Measurements from ENCODE around the gene NFAT5. TPM values are rescaled to one million over a fixed set of nuclear protein-coding genes. Genes with fewer than 3 reads are reported as not detected.
A peak's percentile ranks its signal among the peaks of the same experiment; 100 is the strongest.

Gene NFAT5
- total RNA-seq, 1 experiment from 2014 or later, result 34.8 TPM

- no peaks in the 10 kb centered on the region for H3K4me1 ChIP-seq (ENCODE audit: insufficient read depth, low read length, poor library complexity, severe bottlenecking)
- H3K4me3 ChIP-seq (ENCODE audit: low read depth, low read length, poor library complexity, severe bottlenecking), result no peak overlapping the region
- intact Hi-C loops (cut with micrococcal nuclease; ENCODE audit: unreplicated experiment), result no loop called here
- no peaks in the 10 kb centered on the region for H3K9me3 ChIP-seq (ENCODE audit: low read depth, low read length, poor library complexity, severe bottlenecking)
- TF ChIP-seq EZH2 (IDR thresholded peaks at IDR 0.05; ENCODE audit: borderline replicate concordance, low read depth, low read length, poor library complexity, severe bottlenecking) (no peak), CTCF (conservative IDR thresholded peaks at IDR 0.05; ENCODE audit: low read depth, low read length) (no peak)
- no peaks in the 10 kb centered on the region for H3K27me3 ChIP-seq (replicated peaks; ENCODE audit: insufficient read depth, low read depth, low read length, poor library complexity)
- no peaks in the 10 kb centered on the region for H3K36me3 ChIP-seq (ENCODE audit: insufficient read depth, low read length, poor library complexity, severe bottlenecking)
- no peak overlapping the region for H3K27ac ChIP-seq (ENCODE audit: low read depth, low read length, poor library complexity, severe bottlenecking)
- ChIA-PET CTCF (interaction anchor here (0.6 kb wide), 1 partner anchor 237 kb away, joined by 7 read pairs; no protein-coding TSS in a partner anchor), POLR2A (ENCODE audit: low non-redundant PET) (interaction anchor here (0.6 kb wide), 1 partner anchor 30 kb away, joined by 3 read pairs; no protein-coding TSS in a partner anchor)
- no TSS peak for BruUV-seq (replicated peaks)
- DNase-seq (ENCODE audit: low spot score), result no peak
Measured at GRCh38 chr16:69523566-69524305, 42.0 kb upstream of the NFAT5 start.

- BruUV-seq (replicated peaks), result no TSS peak
- POLR2A ChIA-PET (ENCODE audit: low non-redundant PET), result interaction anchor here (0.6 kb wide), 1 partner anchor 88 kb away, joined by 5 read pairs; no protein-coding TSS in a partner anchor
- TF ChIP-seq CTCF (conservative IDR thresholded peaks at IDR 0.05; ENCODE audit: low read depth, low read length), result peak; percentile 15; the same call in 1 of the 2 replicates
- no peak for TF ChIP-seq EZH2 (IDR thresholded peaks at IDR 0.05; ENCODE audit: borderline replicate concordance, low read depth, low read length, poor library complexity, severe bottlenecking)
Measured at GRCh38 chr16:69526831-69527655, 38.7 kb upstream of the NFAT5 start.

GRCh38 chr16:69531988-69532387, 33.8 kb upstream of the NFAT5 start:
- no peak for DNase-seq (ENCODE audit: low spot score)
- no TSS peak for BruUV-seq (replicated peaks)
- Histone ChIP-seq H3K36me3 (ENCODE audit: insufficient read depth, low read length, poor library complexity, severe bottlenecking) (no peaks in the 10 kb centered on the region), H3K4me1 (ENCODE audit: insufficient read depth, low read length, poor library complexity, severe bottlenecking) (peaks cover 30% of the 10 kb centered on the region), H3K27me3 (replicated peaks; ENCODE audit: insufficient read depth, low read depth, low read length, poor library complexity) (no peaks in the 10 kb centered on the region), H3K9me3 (ENCODE audit: low read depth, low read length, poor library complexity, severe bottlenecking) (no peaks in the 10 kb centered on the region), H3K27ac (ENCODE audit: low read depth, low read length, poor library complexity, severe bottlenecking) (no peak overlapping the region), H3K4me3 (ENCODE audit: low read depth, low read length, poor library complexity, severe bottlenecking) (no peak overlapping the region)
- ChIA-PET POLR2A (ENCODE audit: low non-redundant PET) (no interaction called here), CTCF (no interaction called here)
- intact Hi-C loops (cut with micrococcal nuclease; ENCODE audit: unreplicated experiment), result no loop called here
- TF ChIP-seq CTCF (conservative IDR thresholded peaks at IDR 0.05; ENCODE audit: low read depth, low read length), result no peak
- no peak for TF ChIP-seq EZH2 (IDR thresholded peaks at IDR 0.05; ENCODE audit: borderline replicate concordance, low read depth, low read length, poor library complexity, severe bottlenecking)

More at GRCh38 chr16:69526831-69527655, 38.7 kb upstream of the NFAT5 start:
- no peak for DNase-seq (ENCODE audit: low spot score)
- Histone ChIP-seq H3K4me1 (ENCODE audit: insufficient read depth, low read length, poor library complexity, severe bottlenecking) (peaks cover 15% of the 10 kb centered on the region), H3K4me3 (ENCODE audit: low read depth, low read length, poor library complexity, severe bottlenecking) (no peak overlapping the region), H3K9me3 (ENCODE audit: low read depth, low read length, poor library complexity, severe bottlenecking) (no peaks in the 10 kb centered on the region), H3K36me3 (ENCODE audit: insufficient read depth, low read length, poor library complexity, severe bottlenecking) (no peaks in the 10 kb centered on the region), H3K27me3 (replicated peaks; ENCODE audit: insufficient read depth, low read depth, low read length, poor library complexity) (no peaks in the 10 kb centered on the region), H3K27ac (ENCODE audit: low read depth, low read length, poor library complexity, severe bottlenecking) (no peak overlapping the region)
- CTCF ChIA-PET, result no interaction called here
- intact Hi-C loops (cut with micrococcal nuclease; ENCODE audit: unreplicated experiment), result no loop called here

Data from A673 (cell line).